HG03135 (cell line): Measurements from ENCODE around the gene ABHD17B.

ENCODE experiments used
- ATAC-seq: cut with Tn5 transposase; IDR thresholded peaks from one replicate; pipeline ENCODE4 v1.9.1; 2021; ENCODE audit warnings: mild to moderate bottlenecking, moderate library complexity; ENCODE audit not compliant: unreplicated experiment

The ABHD17B gene

DNA sequence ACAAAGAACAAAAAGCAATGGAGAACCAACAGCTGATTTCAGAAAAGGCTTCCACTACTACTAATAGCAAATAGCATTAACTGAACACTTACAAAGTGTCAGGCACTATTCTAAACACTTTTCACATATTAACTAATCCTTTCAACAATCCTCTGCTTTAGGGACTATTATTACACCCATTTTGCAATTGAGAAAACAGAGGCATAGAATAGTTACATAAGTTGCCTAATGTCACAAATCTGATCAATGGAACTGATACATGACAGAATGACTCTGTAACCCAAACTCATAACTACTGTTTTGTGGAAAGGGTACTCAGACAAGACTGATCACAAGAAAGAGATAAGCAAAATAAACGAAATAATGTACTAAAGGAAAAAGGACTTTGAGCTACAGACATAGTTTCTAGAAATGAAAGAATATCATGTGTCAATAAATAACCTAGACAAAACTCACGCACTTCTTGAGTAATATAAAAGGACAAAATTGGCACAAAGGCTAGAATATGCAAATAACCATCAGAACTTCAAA lies 31.3 kb downstream of the ABHD17B start:
- ATAC-seq: no peak

DNA sequence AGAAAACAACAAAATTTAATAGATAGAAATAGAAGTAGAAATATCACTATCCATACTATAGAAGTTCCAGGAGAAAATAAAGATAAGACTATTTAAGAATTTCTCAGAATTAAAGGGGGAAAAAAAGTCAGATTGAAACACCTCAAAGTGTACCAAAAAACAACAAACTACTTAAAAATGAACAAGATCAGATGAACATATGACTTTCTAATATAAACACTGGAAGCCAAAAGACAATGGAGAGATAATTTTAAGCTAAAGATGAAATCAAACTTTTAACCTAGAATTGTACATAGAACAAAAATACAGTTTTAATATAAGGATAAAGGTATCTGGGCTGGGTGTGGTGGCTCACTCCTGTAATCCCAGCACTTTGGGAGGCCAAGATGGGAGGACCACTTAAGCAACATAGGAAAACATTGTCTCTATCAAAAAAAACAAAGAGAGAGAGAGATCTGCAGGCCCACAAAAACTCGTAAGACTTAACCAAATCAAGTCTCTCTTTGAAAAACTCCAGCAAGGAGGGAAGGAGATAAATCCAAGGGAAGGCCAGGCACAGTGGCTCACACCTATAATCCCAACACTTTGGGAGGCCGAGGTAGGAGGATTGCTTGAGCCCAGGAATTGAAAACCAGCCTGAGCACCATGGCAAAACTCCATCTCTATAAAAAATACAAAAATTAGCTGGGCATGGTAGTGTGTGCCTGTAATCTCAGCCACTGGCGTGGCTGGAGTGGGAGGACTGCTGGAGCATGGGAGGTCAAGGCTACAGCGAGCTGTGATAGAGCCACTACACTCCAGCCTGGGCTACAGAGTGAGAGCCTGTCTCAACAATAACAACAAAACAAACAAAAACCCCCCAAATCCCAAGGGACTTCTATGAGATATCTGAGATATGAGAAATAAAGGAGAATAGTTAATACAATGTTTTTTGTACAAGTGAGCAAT lies 32.4 kb downstream of the ABHD17B start:
- ATAC-seq: no peak

DNA sequence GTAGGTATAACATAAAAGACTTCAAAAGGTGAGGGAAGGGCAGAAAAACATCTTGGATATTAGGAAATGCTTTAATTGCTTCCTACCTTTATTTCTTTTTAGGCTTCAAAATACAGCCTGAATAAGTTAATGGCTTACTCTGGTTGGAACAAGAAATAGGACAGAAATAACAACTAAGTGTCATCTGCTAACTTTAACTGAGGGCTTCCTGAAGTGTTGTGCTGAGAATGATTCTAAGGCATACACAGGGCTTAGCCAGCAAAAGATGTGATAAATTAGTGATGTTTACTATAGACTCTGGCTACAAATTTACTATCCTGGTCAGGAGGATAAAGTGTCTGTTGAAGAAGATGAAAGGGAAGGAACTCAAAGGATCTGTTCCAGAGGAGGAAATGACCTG lies 34.2 kb downstream of the ABHD17B start:
- ATAC-seq: no peak

DNA sequence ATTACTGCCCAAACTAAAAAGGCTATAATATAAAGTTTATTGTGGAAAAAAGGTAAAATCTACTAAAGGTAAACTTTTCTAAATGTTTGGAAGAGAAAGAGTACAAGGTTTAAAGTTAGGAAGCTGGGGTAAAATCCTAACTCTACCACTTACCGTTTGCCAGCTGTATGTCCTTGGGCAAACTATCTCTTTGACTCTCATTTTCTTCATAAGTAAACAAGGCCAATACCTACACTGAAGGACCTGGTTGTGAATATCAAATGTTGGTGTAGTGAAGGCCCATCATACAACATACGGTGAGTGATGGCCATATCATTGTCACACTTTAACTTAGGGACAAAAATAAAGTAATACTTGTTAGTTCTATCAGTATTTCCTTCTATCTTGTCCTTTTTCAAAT lies 34.9 kb downstream of the ABHD17B start:
- no peak for ATAC-seq

DNA sequence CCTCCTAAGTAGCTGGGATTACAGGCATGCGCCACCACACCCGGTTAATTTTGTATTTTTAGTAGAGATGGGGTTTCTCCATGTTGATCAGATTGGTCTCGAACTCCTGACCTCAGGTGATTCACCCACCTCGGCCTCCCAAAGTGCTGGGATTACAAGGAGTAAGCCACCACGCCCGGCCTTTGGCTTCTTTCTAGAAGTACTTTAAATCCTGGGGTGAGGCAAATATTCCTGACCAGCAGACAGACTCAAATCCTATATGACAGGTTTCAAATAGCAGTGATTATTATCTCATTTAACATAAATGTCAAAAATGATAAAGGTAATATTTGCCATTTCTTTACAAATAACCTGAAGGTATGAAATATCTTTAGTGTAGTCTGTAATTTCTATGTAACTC lies 35.6 kb downstream of the ABHD17B start:
- ATAC-seq: no peak

DNA sequence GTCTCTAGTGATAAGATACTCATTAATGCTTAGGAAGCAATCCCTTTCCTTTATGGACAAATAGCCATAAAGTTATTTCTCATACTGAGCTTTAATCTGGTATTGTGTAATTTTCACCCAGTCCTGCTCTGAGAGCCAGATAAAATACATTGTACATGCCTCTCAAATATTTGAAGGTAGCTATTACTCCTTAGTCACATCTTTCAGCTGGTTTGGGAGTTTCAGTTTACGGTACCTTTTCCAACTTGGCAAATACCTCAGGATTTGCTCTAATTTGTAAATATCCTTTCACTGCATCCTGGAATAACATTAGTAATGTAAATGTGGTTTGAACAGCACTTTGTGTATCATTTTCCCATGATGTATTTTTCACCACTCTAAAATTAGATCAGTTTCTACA lies 47.4 kb downstream of the ABHD17B start:
- no peak for ATAC-seq

DNA sequence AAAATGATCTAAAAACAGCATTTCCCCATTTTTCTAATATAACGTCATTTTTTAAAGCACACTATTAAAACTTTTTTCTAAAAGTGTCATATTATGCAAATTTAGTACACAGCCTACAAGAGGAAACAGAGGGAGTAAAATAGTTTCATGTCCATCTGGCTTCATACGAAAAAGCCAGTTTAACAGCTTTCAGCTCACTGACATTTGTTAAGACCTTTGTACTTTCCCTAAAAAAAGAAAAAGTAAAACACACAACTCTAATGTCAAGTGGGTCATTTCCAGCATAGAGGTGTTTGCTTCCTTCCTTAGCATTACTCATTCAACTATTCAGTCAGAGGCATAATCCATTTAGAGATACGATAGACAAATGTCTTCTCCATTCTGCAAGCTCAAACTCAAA lies 49.4 kb downstream of the ABHD17B start:
- ATAC-seq: no peak

DNA sequence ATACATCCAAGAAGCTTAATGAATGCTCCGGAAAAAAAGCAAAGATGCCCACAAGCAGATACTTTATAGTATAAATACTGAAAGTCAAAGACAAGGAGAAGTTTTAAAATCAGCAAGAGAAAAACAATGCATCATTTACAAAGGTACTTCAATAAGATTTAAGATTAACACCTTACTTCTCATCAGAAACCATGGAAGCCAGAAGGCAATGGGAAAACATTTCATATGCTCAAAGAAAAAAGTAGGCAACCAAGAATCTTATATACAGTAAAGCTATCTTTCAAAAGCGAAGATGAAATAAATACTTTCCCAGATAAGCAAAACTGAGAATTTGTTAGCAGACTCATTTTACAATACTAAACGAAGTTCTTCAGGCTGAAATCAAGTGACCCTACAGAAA lies 51.1 kb downstream of the ABHD17B start:
- ATAC-seq: no peak

DNA sequence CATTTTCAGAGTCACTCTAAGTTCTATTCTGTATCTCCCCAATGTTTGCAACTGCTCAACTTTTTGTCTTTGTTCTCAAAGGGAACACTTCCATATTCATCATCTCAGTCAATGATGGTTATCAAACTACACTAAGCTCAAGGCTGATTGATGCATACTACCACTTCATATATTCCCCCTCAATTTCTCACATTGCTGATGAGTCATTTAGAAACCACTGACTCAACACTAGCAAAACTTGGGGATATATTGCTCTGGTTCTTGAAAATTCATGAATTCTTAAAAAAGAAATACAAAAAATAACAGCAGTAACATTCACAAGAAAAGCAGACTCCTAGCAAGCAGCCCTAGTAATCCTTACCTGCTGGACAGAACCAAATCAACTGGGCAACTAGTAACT lies 52.2 kb downstream of the ABHD17B start:
- peak; percentile 61 for ATAC-seq

DNA sequence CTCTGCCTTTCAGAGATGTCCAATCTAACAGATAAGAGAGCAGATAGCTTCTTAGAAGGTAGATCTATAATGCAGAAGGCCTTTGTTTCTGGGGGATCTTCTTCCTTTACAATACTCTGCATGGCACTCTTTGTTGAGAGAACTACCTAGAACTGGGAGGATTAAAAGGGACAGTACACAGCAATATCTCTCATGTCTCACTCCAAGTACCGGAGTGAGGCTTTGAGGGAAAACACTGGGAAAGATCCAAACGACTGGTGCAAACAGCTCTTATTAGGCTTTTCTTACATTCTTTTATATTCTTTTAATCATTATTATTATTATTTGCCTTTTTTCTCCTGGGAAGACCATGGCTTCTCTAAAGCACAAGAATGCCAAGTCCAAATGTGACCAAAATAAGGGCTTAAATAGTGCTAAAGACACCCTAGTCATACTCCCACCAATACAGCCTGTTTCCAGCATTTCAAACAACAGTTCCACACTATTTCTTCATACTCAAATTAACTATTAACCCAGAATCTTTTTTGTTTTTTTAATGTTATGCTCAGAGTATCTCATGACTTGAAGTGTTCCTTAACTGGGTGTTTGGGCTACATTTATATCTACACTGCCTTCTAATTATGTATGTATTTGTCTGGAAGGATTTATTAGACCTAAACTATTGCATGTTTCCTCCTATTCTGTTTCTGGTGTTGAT lies 52.7 kb downstream of the ABHD17B start:
- peak; percentile 12 for ATAC-seq

DNA sequence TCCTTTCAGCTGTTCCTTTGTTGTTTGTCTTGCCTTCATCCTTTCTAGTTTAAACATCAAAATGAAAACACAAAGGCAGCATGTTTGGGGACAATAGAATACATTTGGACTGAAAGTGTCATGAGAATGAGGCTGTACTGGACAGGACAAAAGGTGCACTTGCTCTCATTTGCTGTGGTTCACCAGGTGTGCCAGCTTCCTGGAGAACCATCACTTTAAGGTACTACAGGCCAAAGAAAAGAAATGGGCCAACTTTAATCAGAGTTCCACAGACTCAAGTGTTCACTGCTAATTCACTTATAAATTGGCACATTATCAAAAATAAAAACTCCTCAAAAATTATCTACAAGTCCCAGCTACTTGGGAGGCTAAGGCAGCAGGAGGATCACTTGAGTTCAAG lies 53.8 kb downstream of the ABHD17B start:
- no peak for ATAC-seq

DNA sequence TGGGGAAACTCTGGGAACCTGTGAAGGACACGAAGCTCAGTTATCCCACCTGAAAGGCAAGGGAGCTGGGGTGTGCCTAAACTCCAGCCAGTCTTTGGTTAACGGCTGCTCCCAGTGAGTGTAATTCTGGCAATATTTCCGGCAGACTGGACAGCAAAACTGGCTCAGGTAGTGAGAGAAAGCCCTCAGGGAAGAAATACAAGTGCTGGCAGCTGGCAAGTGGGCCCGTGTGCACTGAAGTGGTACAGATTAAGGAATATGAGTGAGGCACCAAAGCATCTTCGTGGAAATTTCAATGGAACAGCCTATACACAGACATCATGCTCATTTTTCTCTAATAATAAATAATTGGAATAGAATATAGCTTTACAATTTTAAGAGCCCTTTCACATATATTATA lies 56.2 kb downstream of the ABHD17B start:
- ATAC-seq: no peak

DNA sequence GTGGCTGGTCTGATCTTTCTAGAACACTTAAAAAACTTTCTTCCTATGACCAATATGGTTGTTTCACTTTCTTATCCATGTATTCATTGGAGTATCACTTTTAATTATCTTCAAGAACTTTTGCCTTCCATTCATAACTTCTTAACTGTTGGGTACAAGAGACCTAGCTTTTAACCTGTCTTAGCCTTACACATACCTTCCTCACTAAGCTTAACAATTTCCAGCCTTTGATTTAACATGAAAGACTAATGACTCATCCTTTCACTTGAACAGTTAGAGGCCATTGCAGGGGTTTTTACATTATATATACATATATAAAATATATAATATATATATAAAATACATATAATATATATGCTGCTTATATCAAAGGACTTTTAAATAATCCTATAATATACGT lies 57.9 kb downstream of the ABHD17B start:
- no peak for ATAC-seq

DNA sequence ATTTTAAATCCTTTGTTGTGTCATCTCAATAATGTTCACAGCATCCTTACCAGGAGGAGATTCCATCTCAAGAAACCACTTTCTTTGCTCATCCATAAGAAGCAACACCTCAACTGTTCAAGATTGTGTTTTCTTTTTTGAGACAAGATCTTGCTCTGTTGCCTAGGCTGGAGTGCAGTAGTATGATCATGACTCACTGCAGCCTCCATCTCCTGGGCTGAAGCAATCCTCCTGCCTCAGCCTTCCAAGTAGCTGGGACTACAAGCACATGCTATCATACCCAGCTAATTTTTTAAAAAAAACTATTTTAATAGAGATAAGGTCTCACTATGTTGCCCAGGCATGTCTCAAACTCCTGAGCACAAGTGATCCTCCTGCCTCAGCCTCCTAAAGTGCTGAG lies 60.0 kb downstream of the ABHD17B start:
- ATAC-seq: no peak

DNA sequence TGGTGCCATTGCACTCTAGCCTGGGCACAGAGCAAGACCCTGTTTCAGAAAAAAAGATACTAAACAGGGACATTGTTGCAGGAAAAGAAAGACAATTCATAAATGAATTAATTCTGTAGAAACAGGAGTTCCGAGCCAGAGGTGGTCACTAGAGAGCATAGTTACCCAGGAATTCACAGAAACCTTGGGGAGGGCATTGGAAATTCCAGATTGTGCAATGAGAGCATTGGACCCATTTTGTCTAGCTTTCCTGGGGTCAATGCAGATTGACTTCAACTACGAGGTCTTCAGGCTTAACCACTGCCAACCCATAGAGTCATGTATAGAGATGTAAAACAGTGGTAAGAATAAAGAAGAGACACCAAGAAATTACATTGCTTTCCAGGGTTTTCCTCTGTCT lies 63.1 kb downstream of the ABHD17B start:
- ATAC-seq: no peak

DNA sequence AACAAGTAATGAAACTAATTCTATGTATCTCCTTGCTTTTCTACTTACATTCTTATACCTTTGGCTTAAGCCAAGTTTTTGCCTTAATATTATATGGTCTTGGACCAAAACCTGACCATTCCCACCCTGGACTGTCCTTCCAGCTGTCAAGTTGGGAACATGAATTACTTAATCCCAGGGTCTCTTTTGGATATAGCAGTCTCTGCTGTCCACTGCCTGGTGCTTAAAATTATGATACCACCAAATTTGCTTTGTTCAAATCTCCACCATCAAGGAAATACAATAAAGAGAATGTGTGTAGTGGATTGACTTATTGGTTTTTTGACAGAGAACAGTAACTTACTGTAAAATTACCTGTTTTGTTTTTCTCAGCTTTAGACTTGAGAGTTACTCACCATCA lies 66.2 kb downstream of the ABHD17B start:
- no peak for ATAC-seq

DNA sequence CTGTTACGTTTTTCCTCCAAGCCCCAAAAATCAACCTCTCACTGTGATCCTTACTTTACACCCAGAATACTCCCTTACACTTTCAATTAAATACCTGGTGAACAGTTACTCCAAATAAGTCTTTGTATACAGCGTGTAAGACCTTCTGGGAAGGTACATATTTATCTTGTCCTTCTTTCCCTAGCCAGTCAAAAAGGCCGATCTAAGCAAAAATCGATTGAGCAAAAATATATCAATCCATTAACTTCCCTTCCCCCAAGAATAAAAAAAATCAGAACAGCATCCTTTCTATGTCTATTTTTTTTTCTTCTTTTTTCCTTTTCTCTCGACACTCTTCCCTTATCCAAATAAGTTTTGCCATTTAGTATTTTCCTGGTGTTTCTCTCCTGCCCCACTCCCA lies 71.3 kb downstream of the ABHD17B start:
- ATAC-seq: no peak

DNA sequence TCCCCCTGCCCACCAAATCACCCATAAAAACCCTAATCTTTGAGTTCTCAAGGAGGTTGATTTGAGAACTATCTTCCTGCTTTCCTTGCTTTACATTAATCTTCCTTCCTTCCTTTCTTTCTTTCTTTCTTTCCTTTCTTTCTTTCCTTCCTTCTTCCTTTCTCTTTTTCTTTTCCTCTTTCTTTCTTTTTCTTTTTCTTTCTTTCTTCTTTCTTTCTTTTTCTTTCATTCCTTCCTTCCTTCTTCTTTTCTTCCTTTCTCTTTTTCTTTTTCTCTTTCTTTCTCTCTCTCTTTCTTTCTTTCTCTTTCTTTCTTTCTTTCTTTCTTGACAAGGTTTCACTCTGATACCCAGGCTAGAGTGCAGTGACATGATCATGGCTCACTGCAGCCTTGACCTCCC lies 75.4 kb downstream of the ABHD17B start:
- ATAC-seq: no peak

DNA sequence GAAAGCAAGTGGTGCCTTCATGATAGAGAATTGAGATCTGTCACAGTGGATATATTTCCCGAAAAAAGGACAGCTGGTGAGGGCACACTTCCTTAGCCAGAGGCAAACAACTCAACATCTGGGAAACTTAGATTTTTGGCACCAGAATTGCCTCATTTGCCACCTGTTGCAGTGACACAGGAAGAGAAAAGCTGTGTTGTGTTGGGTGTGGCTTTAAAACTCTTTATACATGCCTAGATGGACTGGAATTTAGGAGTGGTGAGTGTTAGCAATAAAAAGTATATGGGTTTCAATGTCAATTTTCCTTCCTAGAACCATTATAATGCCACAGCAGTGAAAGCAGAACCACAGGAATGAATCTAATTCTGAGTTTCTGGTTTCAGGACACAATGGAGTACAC lies 80.1 kb downstream of the ABHD17B start:
- no peak for ATAC-seq

DNA sequence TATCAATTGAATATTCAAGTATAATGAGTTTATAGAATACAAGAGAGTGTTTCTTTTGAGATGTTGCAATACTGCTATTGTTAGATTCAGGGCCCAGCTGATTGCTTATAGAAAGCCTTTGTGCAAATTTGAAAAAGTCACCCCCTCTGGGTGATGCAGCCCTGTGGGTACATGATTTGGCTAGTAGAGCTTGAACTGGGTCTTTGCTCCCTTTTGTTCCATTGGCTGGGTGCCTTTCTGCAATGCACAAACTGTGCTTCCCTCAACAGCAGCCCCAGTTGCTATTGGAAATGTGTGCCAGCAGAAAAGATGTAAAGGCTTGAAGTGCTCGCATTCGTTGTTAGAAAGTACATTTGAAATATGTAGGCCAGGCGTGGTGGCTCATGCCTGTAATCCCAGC lies 80.8 kb downstream of the ABHD17B start:
- ATAC-seq: no peak

DNA sequence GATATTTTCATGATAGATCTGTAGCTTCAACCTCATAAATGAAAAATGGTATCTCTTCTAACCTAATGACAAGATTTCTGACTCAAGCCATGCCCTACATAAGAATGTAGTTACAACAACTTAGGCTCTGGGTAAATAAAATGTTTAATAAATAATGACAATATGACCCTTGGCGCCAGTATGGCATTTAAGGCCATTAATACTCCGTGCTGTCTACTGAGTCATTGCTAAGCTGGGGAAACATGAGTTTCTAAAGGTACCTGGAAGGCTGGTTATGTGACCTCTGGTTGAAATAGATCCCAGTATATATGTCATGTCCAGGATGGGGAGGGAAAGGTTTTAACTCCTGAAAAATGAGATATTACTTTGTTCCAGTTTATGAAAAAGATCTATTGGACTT lies 84.7 kb downstream of the ABHD17B start:
- ATAC-seq: no peak

DNA sequence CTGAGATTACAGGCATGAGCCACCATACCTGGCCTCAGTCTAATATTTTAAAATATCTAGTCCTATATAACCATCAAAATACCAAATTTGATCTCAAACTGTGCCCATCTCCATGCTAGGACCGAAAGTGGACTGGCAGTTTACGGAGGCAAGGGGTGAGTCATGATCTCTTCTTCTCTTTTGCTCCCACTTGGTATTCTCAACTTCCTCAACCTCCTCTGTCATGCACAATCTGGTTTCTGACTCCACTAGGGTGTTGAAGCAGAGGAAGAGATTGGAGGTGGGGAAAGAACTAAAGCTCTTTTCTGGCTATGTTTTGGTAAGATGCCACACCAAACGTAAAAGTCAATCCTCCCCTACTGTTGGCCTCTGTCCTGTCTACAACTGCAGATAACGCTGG lies 86.7 kb downstream of the ABHD17B start:
- ATAC-seq: no peak
